GM12878 (cell line): Measurements from ENCODE around the gene PLA2G4E. TPM values are rescaled to one million over a fixed set of nuclear protein-coding genes. Genes with fewer than 3 reads are reported as not detected.

ENCODE experiments used
- BCL11A ChIP-seq: IDR thresholded peaks from 2 replicates; pipeline ENCODE4 v1.6.1; 2011; ENCODE audit warnings: low read depth, low read length
- CEBPB ChIP-seq, 2 experiments: fragments of 150-350 bp in 1 of 2; IDR thresholded peaks; 2 replicates each; pipeline ENCODE4 v1.6.1; 2012 to 2014; ENCODE audit warnings: low read depth in 2 of 2, low read length in 2 of 2, borderline replicate concordance in 1 of 2, inconsistent platforms in 1 of 2
- ETV6 ChIP-seq, 2 experiments: fragments of 450-650 bp in 1 of 2; IDR thresholded peaks in 1 of 2; conservative IDR thresholded peaks in 1 of 2; 2 replicates each; pipeline ENCODE4 v1.6.1; 2014; ENCODE audit warnings: antibody characterized with exemption in 1 of 2, borderline replicate concordance in 1 of 2, low read depth in 1 of 2, mild to moderate bottlenecking in 1 of 2, moderate library complexity in 1 of 2
- NFIC ChIP-seq: IDR thresholded peaks from 2 replicates; pipeline ENCODE4 v1.6.1; 2012; ENCODE audit warnings: low read depth, mild to moderate bottlenecking, inconsistent platforms, low read length, moderate library complexity
- NFYB ChIP-seq: IDR thresholded peaks from 2 replicates; pipeline ENCODE4 v1.6.1; 2011; ENCODE audit warnings: low read depth, mild to moderate bottlenecking, low read length, improper control_type of control experiment, moderate library complexity; ENCODE audit not compliant: insufficient read depth
- NR2C1 ChIP-seq: fragments of 450-650 bp; IDR thresholded peaks from 2 replicates; pipeline ENCODE4 v1.6.1; 2017; ENCODE audit warnings: antibody characterized with exemption, mild to moderate bottlenecking, moderate library complexity
- NR2F1 ChIP-seq: fragments of 450-650 bp; conservative IDR thresholded peaks from 2 replicates; pipeline ENCODE4 v1.6.1; 2017; ENCODE audit warnings: mild to moderate bottlenecking
- NRF1 ChIP-seq: conservative IDR thresholded peaks from 2 replicates; pipeline ENCODE4 v1.6.1; 2011; ENCODE audit warnings: mild to moderate bottlenecking, low read depth, low read length, improper control_type of control experiment
- PAX5 ChIP-seq: IDR thresholded peaks from 2 replicates; pipeline ENCODE4 v1.6.1; 2011; ENCODE audit warnings: low read depth, low read length, borderline replicate concordance
- RAD51 ChIP-seq: fragments of 450-650 bp; IDR thresholded peaks from 2 replicates; pipeline ENCODE4 v1.6.1; 2016; ENCODE audit warnings: moderate library complexity, mild to moderate bottlenecking, inconsistent platforms
- RB1 ChIP-seq: fragments of 450-650 bp; formaldehyde crosslinking; IDR thresholded peaks from 2 replicates; pipeline ENCODE4 v1.6.1; 2017; ENCODE audit warnings: mild to moderate bottlenecking, borderline replicate concordance
- SP1 ChIP-seq: IDR thresholded peaks from one replicate; pipeline ENCODE4 v1.6.1; 2011; ENCODE audit warnings: low read depth, low read length
- TCF12 ChIP-seq: IDR thresholded peaks from 2 replicates; pipeline ENCODE4 v1.6.1; 2011; ENCODE audit warnings: low read depth, mild to moderate bottlenecking, low read length
- ZNF24 ChIP-seq: fragments of 450-650 bp; IDR thresholded peaks from 2 replicates; pipeline ENCODE4 v1.6.1; 2017; ENCODE audit warnings: antibody characterized with exemption, mild to moderate bottlenecking
- polyA plus RNA-seq, 11 experiments: library from polyadenylated mRNA; depleted of rRNA in 4 of 11; unstranded in 6 of 11; stranded (reverse) in 5 of 11; fragments of >200 nt; fragmentation: Nextera tagmentation in 4 of 11; fragmentation: Illumina TruSeq in 1 of 11; extraction: Ambion mirVana in 4 of 11; extraction: Trizol in 1 of 11; gene quantifications; 1 replicate in 1 of 11; 2 replicates in 10 of 11; pipeline versions ENCODE4 v1.2.1 to v1.2.3, GENCODE V29; 2011 to 2016; ENCODE audit warnings: inconsistent platforms in 2 of 11, missing spikeins in 2 of 11, low read depth in 1 of 11
- total RNA-seq, 4 experiments: library from RNA; depleted of rRNA in 3 of 4; stranded (reverse); fragments of >200 nt in 3 of 4; fragmentation: Illumina TruSeq in 1 of 4; extraction: Trizol in 1 of 4; gene quantifications; 2 replicates each; pipeline versions ENCODE4 v1.2.1 to v1.2.3, GENCODE V29; 2013 to 2021
- TF ChIP-seq, protein P1 (sequence below): fragments of 450-650 bp; conservative IDR thresholded peaks from 2 replicates; pipeline ENCODE4 v1.6.1; 2017; ENCODE audit warnings: mild to moderate bottlenecking, moderate library complexity
- TF ChIP-seq, protein P2 (sequence below): fragments of 450-650 bp; IDR thresholded peaks from 2 replicates; pipeline ENCODE4 v1.6.1; 2017; ENCODE audit warnings: mild to moderate bottlenecking
- TF ChIP-seq, protein P3 (sequence below): IDR thresholded peaks from 2 replicates; pipeline ENCODE4 v1.6.1; 2012; ENCODE audit warnings: mild to moderate bottlenecking, low read depth, low read length
- TF ChIP-seq, protein P4 (sequence below): IDR thresholded peaks from 2 replicates; pipeline ENCODE4 v1.6.1; 2012; ENCODE audit warnings: low read depth, low read length, improper control_type of control experiment

PLA2G4E gene
- total and polyA plus RNA-seq, 10 of the 15 experiments (the other 5 are each of a cell fraction or from before 2014, with no cell fraction given) = 0.05 to 0.32 (median 0.06) TPM; not detected in 5

DNA sequence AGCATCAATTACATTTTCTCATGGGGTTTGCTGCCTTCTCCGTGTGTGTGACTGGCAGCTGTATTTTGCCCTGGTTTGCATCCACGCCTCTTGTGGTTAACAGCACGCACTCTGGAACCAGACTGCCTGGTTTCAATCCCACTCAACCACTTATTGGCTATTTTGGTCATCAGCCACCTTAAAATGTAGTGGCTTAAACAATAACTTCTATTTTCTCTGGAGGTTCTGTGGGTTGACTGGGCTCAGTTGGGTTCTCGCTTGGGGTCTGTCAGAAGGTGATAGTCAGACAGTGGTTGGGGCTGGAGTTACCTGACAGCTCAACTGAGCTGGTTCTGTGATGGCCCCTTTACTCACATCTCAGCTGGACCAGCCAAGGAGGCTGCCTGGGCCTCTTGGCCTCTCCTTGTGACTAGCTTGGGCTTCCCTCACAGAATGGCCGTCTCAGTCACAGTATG, 85.2 kb downstream of the PLA2G4E start (continued):
- TF ChIP-seq, protein P1, sequence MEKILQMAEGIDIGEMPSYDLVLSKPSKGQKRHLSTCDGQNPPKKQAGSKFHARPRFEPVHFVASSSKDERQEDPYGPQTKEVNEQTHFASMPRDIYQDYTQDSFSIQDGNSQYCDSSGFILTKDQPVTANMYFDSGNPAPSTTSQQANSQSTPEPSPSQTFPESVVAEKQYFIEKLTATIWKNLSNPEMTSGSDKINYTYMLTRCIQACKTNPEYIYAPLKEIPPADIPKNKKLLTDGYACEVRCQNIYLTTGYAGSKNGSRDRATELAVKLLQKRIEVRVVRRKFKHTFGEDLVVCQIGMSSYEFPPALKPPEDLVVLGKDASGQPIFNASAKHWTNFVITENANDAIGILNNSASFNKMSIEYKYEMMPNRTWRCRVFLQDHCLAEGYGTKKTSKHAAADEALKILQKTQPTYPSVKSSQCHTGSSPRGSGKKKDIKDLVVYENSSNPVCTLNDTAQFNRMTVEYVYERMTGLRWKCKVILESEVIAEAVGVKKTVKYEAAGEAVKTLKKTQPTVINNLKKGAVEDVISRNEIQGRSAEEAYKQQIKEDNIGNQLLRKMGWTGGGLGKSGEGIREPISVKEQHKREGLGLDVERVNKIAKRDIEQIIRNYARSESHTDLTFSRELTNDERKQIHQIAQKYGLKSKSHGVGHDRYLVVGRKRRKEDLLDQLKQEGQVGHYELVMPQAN = no peak
- no peak for TF ChIP-seq SP1
- TF ChIP-seq, protein P2, sequence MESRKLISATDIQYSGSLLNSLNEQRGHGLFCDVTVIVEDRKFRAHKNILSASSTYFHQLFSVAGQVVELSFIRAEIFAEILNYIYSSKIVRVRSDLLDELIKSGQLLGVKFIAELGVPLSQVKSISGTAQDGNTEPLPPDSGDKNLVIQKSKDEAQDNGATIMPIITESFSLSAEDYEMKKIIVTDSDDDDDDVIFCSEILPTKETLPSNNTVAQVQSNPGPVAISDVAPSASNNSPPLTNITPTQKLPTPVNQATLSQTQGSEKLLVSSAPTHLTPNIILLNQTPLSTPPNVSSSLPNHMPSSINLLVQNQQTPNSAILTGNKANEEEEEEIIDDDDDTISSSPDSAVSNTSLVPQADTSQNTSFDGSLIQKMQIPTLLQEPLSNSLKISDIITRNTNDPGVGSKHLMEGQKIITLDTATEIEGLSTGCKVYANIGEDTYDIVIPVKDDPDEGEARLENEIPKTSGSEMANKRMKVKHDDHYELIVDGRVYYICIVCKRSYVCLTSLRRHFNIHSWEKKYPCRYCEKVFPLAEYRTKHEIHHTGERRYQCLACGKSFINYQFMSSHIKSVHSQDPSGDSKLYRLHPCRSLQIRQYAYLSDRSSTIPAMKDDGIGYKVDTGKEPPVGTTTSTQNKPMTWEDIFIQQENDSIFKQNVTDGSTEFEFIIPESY = no peak
- peak; percentile 54 for TF ChIP-seq BCL11A
- TF ChIP-seq TCF12 = peak; percentile 80
- 0 out of 2 replicates have a peak, but pooled peaks have one; percentile 29 for TF ChIP-seq NR2F1
- TF ChIP-seq NFYB = no peak
- no peak for TF ChIP-seq RAD51
- no peak for TF ChIP-seq ETV6 (conservative IDR thresholded peaks at IDR 0.05 in 1 of 2, IDR thresholded peaks at IDR 0.05 in 1 of 2; ENCODE audit: borderline replicate concordance in 1 of 2, low read depth in 1 of 2)
- no peak for TF ChIP-seq RB1
- peak; percentile 60; the same call in 1 of the 2 replicates for TF ChIP-seq NFIC
- TF ChIP-seq NR2C1 = no peak
- TF ChIP-seq, protein P3, sequence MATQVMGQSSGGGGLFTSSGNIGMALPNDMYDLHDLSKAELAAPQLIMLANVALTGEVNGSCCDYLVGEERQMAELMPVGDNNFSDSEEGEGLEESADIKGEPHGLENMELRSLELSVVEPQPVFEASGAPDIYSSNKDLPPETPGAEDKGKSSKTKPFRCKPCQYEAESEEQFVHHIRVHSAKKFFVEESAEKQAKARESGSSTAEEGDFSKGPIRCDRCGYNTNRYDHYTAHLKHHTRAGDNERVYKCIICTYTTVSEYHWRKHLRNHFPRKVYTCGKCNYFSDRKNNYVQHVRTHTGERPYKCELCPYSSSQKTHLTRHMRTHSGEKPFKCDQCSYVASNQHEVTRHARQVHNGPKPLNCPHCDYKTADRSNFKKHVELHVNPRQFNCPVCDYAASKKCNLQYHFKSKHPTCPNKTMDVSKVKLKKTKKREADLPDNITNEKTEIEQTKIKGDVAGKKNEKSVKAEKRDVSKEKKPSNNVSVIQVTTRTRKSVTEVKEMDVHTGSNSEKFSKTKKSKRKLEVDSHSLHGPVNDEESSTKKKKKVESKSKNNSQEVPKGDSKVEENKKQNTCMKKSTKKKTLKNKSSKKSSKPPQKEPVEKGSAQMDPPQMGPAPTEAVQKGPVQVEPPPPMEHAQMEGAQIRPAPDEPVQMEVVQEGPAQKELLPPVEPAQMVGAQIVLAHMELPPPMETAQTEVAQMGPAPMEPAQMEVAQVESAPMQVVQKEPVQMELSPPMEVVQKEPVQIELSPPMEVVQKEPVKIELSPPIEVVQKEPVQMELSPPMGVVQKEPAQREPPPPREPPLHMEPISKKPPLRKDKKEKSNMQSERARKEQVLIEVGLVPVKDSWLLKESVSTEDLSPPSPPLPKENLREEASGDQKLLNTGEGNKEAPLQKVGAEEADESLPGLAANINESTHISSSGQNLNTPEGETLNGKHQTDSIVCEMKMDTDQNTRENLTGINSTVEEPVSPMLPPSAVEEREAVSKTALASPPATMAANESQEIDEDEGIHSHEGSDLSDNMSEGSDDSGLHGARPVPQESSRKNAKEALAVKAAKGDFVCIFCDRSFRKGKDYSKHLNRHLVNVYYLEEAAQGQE = no peak
- no peak for TF ChIP-seq NRF1
- TF ChIP-seq, protein P4, sequence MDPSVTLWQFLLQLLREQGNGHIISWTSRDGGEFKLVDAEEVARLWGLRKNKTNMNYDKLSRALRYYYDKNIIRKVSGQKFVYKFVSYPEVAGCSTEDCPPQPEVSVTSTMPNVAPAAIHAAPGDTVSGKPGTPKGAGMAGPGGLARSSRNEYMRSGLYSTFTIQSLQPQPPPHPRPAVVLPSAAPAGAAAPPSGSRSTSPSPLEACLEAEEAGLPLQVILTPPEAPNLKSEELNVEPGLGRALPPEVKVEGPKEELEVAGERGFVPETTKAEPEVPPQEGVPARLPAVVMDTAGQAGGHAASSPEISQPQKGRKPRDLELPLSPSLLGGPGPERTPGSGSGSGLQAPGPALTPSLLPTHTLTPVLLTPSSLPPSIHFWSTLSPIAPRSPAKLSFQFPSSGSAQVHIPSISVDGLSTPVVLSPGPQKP = no peak
- no peak for TF ChIP-seq ZNF24
- no peak for TF ChIP-seq CEBPB (IDR thresholded peaks at IDR 0.05; ENCODE audit: borderline replicate concordance in 1 of 2, low read depth in 2 of 2, low read length in 2 of 2)
- peak; percentile 70; the same call in 1 of the 2 replicates for TF ChIP-seq PAX5
